ENCODE results near the gene SLC30A7. TPM values are rescaled to one million over a fixed set of nuclear protein-coding genes. Genes with fewer than 3 reads are reported as not detected.
A peak's percentile ranks its signal among the peaks of the same experiment; 100 is the strongest.

The SLC30A7 gene
- total and polyA plus RNA-seq, 2 of the 13 experiments (the other 11 are each of a cell fraction or from before 2014, with no cell fraction given) = 8.3 to 40.8 TPM

- TF ChIP-seq ZBTB38 (CRISPR knock-in tag; IDR thresholded peaks at IDR 0.05) = no peak
- TF ChIP-seq IRX3 (CRISPR knock-in tag; IDR thresholded peaks at IDR 0.05; ENCODE audit: borderline replicate concordance, low read depth) = no peak
- no peak for TF ChIP-seq ZNF660 (CRISPR knock-in tag; IDR thresholded peaks at IDR 0.05; ENCODE audit: borderline replicate concordance, low read depth)
- TF ChIP-seq ZNF3 (CRISPR knock-in tag; IDR thresholded peaks at IDR 0.05) = no peak
- no peak for TF ChIP-seq SETDB1 (CRISPR knock-in tag; IDR thresholded peaks at IDR 0.05; ENCODE audit: borderline replicate concordance)
- no peak for TF ChIP-seq SNRNP70 (IDR thresholded peaks at IDR 0.05; ENCODE audit: low read depth, low read length)
- peak; percentile 35 for TF ChIP-seq ZNF407 (CRISPR knock-in tag; IDR thresholded peaks at IDR 0.05; ENCODE audit: not compliant biosample characterization)
- TF ChIP-seq HNRNPLL (IDR thresholded peaks at IDR 0.05; ENCODE audit: low read depth, low read length, poor library complexity, severe bottlenecking) = peak; percentile 80
- TF ChIP-seq ZFP36L1 (CRISPR knock-in tag; IDR thresholded peaks at IDR 0.05) = 0 out of 2 replicates have a peak, but pooled peaks have one; percentile 71
- TF ChIP-seq ZNF510 (CRISPR knock-in tag; IDR thresholded peaks at IDR 0.05; ENCODE audit: low read depth) = peak; percentile 29; the same call in 1 of the 2 replicates
- TF ChIP-seq ZNF816 (CRISPR knock-in tag; IDR thresholded peaks at IDR 0.05; ENCODE audit: borderline replicate concordance) = no peak
- TF ChIP-seq ZNF12 (CRISPR knock-in tag; IDR thresholded peaks at IDR 0.05) = no peak
- no peak for TF ChIP-seq AHR (CRISPR knock-in tag; IDR thresholded peaks at IDR 0.05)
- no peak for TF ChIP-seq ZNF710 (CRISPR knock-in tag; IDR thresholded peaks at IDR 0.05; ENCODE audit: borderline replicate concordance)
- 0 out of 2 replicates have a peak, but pooled peaks have one; percentile 48 for TF ChIP-seq SMAD3 (CRISPR knock-in tag; IDR thresholded peaks at IDR 0.05)
- TF ChIP-seq HOXA3 (CRISPR knock-in tag; IDR thresholded peaks at IDR 0.05) = peak; percentile 48; the same call in 1 of the 2 replicates
- TF ChIP-seq ETS1 (CRISPR knock-in tag; IDR thresholded peaks at IDR 0.05) = no peak
These were observed at the start of gene SLC30A7 (continued) for GRCh38 chr1:100895540-100896480.
